Tibial nerve (tissue), 4 donors: ENCODE measurements around the gene FAAP20.
A peak's percentile ranks its signal among the peaks of the same experiment; 100 is the strongest.

Experiments
- CTCF ChIP-seq, 5 experiments: fragments of 200-600 bp in 3 of 5; fragments of 450-650 bp in 2 of 5; sonication (generic) in 3 of 5; IDR thresholded peaks; one replicate each; pipeline ENCODE4 v1.5.1; 2016 to 2019; ENCODE audit warnings: antibody characterized with exemption in 5 of 5, mild to moderate bottlenecking in 3 of 5, moderate library complexity in 2 of 5
- EP300 ChIP-seq, 2 donors: sonication (generic); formaldehyde crosslinking; IDR thresholded peaks; one replicate each; pipeline ENCODE4 v1.6.1; 2017; ENCODE audit warnings: antibody characterized with exemption in 2 of 2, mild to moderate bottlenecking in 1 of 2
- POLR2A ChIP-seq, 2 donors: fragments of 450-650 bp; IDR thresholded peaks; one replicate each; pipeline ENCODE4 v1.6.1; 2017; ENCODE audit warnings: antibody characterized with exemption in 2 of 2, mild to moderate bottlenecking in 2 of 2, moderate library complexity in 2 of 2

GRCh38 chr1:2194898-2195673 is 514 bp upstream of the FAAP20 start:
- TF ChIP-seq EP300 (IDR thresholded peaks at IDR 0.05), result peak in 1 of 2 donors; percentile 69
- TF ChIP-seq CTCF (IDR thresholded peaks at IDR 0.05), result peak; percentile 91 to 100 (median 95)
- no peak for TF ChIP-seq POLR2A (IDR thresholded peaks at IDR 0.05)
